GM13976 (cell line): ENCODE data around the gene DCLK1.
"Not testable (repeated sequence)": the region's sequence is repeated elsewhere in the genome, so short reads cannot be mapped to it uniquely, and the experiment has no call there.

Experiments used
- DNase-seq: peaks from one replicate; pipeline ENCODE4 v3.0.0; 2012; ENCODE audit warnings: low spot score
- CTCF ChIP-seq: IDR thresholded peaks from 2 replicates; pipeline ENCODE4 v1.5.1; 2012; ENCODE audit warnings: borderline replicate concordance, mild to moderate bottlenecking; ENCODE audit not compliant: insufficient read depth; ENCODE audit errors: extremely low read depth, missing control alignments, control extremely low read depth
- in situ Hi-C: fragments of 300-500 bp; cut with MboI; formaldehyde crosslinking; loops from one replicate; pipeline ENCODE4 v1.12.0; 2022; ENCODE audit warnings: low sequenced_read_pairs, mixed read lengths, inconsistent platforms; ENCODE audit not compliant: unreplicated experiment

DCLK1 gene

GRCh38 chr13:35984776-35985453 lies 146.3 kb downstream of the DCLK1 start:
- in situ Hi-C loops: no loop called here
- no peak for TF ChIP-seq CTCF
- no peak for DNase-seq

GRCh38 chr13:35984287-35984686 lies 146.9 kb downstream of the DCLK1 start:
- no peak for DNase-seq

GRCh38 chr13:35983703-35984102 lies 147.5 kb downstream of the DCLK1 start:
- in situ Hi-C loops, DNase-seq: not testable (repeated sequence)

More at GRCh38 chr13:35984287-35984686, 146.9 kb downstream of the DCLK1 start:
- in situ Hi-C loops: no loop called here
- no peak for TF ChIP-seq CTCF

- no peak for DNase-seq
Measured at GRCh38 chr13:35983206-35983605, 148.0 kb downstream of the DCLK1 start.

GRCh38 chr13:35979361-35979951 lies 151.7 kb downstream of the DCLK1 start:
- no peak for DNase-seq
- no peak for TF ChIP-seq CTCF
- in situ Hi-C loops: loop anchor here (10.0 kb wide), 1 partner anchor 295 kb away; no protein-coding TSS in a partner anchor

More at GRCh38 chr13:35983206-35983605, 148.0 kb downstream of the DCLK1 start:
- no peak for TF ChIP-seq CTCF
- in situ Hi-C loops: no loop called here

DNA sequence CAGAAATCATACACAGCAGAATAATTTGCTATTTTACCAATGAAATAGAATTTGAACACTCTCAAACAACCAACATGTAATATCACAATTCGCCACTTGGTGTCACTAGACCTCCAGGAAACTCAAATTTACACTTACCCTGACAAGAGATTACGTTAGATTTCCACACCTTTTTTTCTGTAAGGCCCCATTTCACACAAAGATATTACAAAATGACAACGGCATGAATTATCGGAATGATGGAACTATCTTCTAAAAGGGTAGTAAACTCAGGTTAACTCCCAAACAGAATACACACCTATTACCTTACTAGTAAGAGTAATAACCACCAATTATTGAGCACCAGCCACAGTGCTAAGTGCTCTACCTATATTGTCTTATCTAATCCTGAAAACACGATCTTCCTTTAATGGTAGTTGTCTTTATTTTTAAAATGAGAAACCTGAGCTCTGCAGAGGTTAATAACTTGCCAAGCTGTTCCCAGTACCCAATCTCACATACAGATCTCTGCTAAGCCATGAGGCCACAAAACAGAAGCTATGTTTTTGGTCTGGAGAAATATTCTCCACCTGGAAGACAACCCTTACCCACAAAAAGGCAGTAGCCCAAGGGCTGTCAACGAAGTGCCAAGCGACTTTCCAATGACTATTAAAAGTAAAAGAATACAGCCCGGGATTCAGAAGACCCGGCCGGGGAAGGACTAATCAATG lies 152.4 kb downstream of the DCLK1 start:
- peak; percentile 56 for DNase-seq
- peak; percentile 44 for TF ChIP-seq CTCF
- in situ Hi-C loops: loop anchor here (10.0 kb wide), 1 partner anchor 296 kb away; no protein-coding TSS in a partner anchor

GRCh38 chr13:35977060-35977459 lies 154.1 kb downstream of the DCLK1 start:
- no peak for TF ChIP-seq CTCF
- no peak for DNase-seq
- in situ Hi-C loops: loop anchor here (10.0 kb wide), 1 partner anchor 298 kb away; no protein-coding TSS in a partner anchor
